SK-N-SH (cell line): Measurements from ENCODE around the gene THADA. TPM values are rescaled to one million over a fixed set of nuclear protein-coding genes. Genes with fewer than 3 reads are reported as not detected.

ENCODE experiments used
- CTCF ChIA-PET: fragments of 300-600, 350-600 bp; formaldehyde crosslinking; extraction: SDS; loops from one replicate; lab custom pipeline; 2021; lab: Yijun Ruan, JAX
- POLR2A ChIA-PET: fragments of 350-600 bp; sonication (Branson Sonifier 250); formaldehyde crosslinking; extraction: SDS; loops from one replicate; lab custom pipeline; 2020; ENCODE audit warnings: antibody characterized with exemption, inconsistent platforms; lab: Yijun Ruan, JAX
- DNase-seq: peaks from one replicate; pipeline ENCODE4 v3.0.0; 2012
- H2AFZ ChIP-seq: fragments of 200-600 bp; sonication (generic); 2 replicates; pipeline ENCODE4 v1.8.1; 2016; ENCODE audit warnings: antibody characterized with exemption, mild to moderate bottlenecking, low read depth
- H3F3A ChIP-seq: fragments of 200-600 bp; sonication (generic); replicated peaks from 2 replicates; pipeline ENCODE3; 2016; ENCODE audit warnings: antibody characterized with exemption, mild to moderate bottlenecking; ENCODE audit not compliant: insufficient read depth
- H3K27ac ChIP-seq, 2 experiments: fragments of 200-500 bp in 1 of 2; fragments of 200-600 bp in 1 of 2; sonication (Bioruptor generic) in 1 of 2; sonication (generic), shearing (Covaris generic) in 1 of 2; 2 replicates each; pipeline versions ENCODE4 v1.5.1 to v1.6.1; 2014 to 2016; ENCODE audit warnings: low read depth in 2 of 2, inconsistent platforms in 1 of 2, low read length in 1 of 2, mild to moderate bottlenecking in 1 of 2, mixed read lengths in 1 of 2
- H3K27me3 ChIP-seq: fragments of 200-600 bp; sonication (generic), shearing (Covaris generic); 2 replicates; pipeline ENCODE4 v1.6.1; 2016; ENCODE audit warnings: mixed run types; ENCODE audit not compliant: insufficient read depth
- H3K36me3 ChIP-seq, 2 experiments: fragments of 200-500 bp in 1 of 2; fragments of 200-600 bp in 1 of 2; sonication (Bioruptor generic) in 1 of 2; sonication (generic) in 1 of 2; replicated peaks in 1 of 2; 2 replicates each; pipeline versions ENCODE3 to v1.5.1; 2014 to 2016; ENCODE audit warnings: low read length in 1 of 2, mild to moderate bottlenecking in 1 of 2; ENCODE audit not compliant: insufficient read depth in 2 of 2, control insufficient read depth in 1 of 2
- H3K4me1 ChIP-seq, 2 experiments: fragments of 200-500 bp in 1 of 2; fragments of 200-600 bp in 1 of 2; sonication (Bioruptor generic) in 1 of 2; sonication (generic), shearing (Covaris generic) in 1 of 2; 2 replicates each; pipeline versions ENCODE4 v1.5.1 to v1.6.1; 2014 to 2016; ENCODE audit warnings: low read depth in 1 of 2, low read length in 1 of 2, mixed run types in 1 of 2; ENCODE audit not compliant: insufficient read depth in 2 of 2, control insufficient read depth in 1 of 2
- H3K4me2 ChIP-seq: fragments of 200-600 bp; sonication (generic), shearing (Covaris generic); 2 replicates; pipeline ENCODE4 v1.6.1; 2017; ENCODE audit warnings: mixed run types
- H3K4me3 ChIP-seq, 2 experiments: fragments of 200-500 bp in 1 of 2; fragments of 200-600 bp in 1 of 2; sonication (Bioruptor generic) in 1 of 2; sonication (generic), shearing (Covaris generic) in 1 of 2; 2 replicates each; pipeline versions ENCODE4 v1.5.1 to v1.8.1; 2014 to 2016; ENCODE audit warnings: low read depth in 2 of 2, inconsistent platforms in 1 of 2, low read length in 1 of 2, mild to moderate bottlenecking in 1 of 2, mixed read lengths in 1 of 2, moderate library complexity in 1 of 2
- H3K79me2 ChIP-seq: fragments of 200-600 bp; sonication (generic); 2 replicates; pipeline ENCODE4 v1.8.1; 2017; ENCODE audit warnings: mild to moderate bottlenecking; ENCODE audit not compliant: insufficient read depth
- H3K9ac ChIP-seq: fragments of 200-600 bp; sonication (generic); 2 replicates; pipeline ENCODE4 v1.6.1; 2017; ENCODE audit warnings: mixed run types
- H3K9me2 ChIP-seq: fragments of 200-600 bp; sonication (generic); 2 replicates; pipeline ENCODE4 v1.6.1; 2017; ENCODE audit warnings: mixed run types
- H3K9me3 ChIP-seq: fragments of 200-600 bp; sonication (generic); 2 replicates; pipeline ENCODE4 v1.6.1; 2017; ENCODE audit warnings: mixed run types, mild to moderate bottlenecking, moderate library complexity
- H4K20me1 ChIP-seq: fragments of 200-600 bp; sonication (generic); 2 replicates; pipeline ENCODE4 v1.6.1; 2017; ENCODE audit warnings: mild to moderate bottlenecking, mixed run types; ENCODE audit not compliant: insufficient read depth
- ELF1 ChIP-seq: IDR thresholded peaks from 2 replicates; pipeline ENCODE4 v1.4.0; 2012
- FOSL2 ChIP-seq: IDR thresholded peaks from 2 replicates; pipeline ENCODE4 v1.4.0; 2012; ENCODE audit warnings: low read depth, mild to moderate bottlenecking, moderate library complexity, borderline replicate concordance
- IRF3 ChIP-seq: fragments of 150-350 bp; IDR thresholded peaks from 2 replicates; pipeline ENCODE4 v1.6.1; 2016; ENCODE audit warnings: mild to moderate bottlenecking, low read depth, low read length
- MXI1 ChIP-seq: IDR thresholded peaks from 2 replicates; pipeline ENCODE4 v1.6.1; 2012; ENCODE audit warnings: mild to moderate bottlenecking, low read depth, low read length, improper control_type of control experiment
- SIN3A ChIP-seq: IDR thresholded peaks from 2 replicates; pipeline ENCODE4 v1.6.1; 2012; ENCODE audit warnings: low read depth, mild to moderate bottlenecking, low read length, moderate library complexity, borderline replicate concordance
- SMC3 ChIP-seq: IDR thresholded peaks from 2 replicates; pipeline ENCODE4 v1.6.1; 2012; ENCODE audit warnings: low read depth, low read length, improper control_type of control experiment
- TCF12 ChIP-seq: IDR thresholded peaks from 2 replicates; pipeline ENCODE4 v1.4.0; 2012
- TEAD4 ChIP-seq: IDR thresholded peaks from 2 replicates; pipeline ENCODE4 v1.4.0; 2012; ENCODE audit warnings: mild to moderate bottlenecking, borderline replicate concordance; ENCODE audit not compliant: insufficient read depth
- YY1 ChIP-seq: IDR thresholded peaks from 2 replicates; pipeline ENCODE4 v1.4.0; 2012; ENCODE audit warnings: low read depth, mild to moderate bottlenecking
- WGBS: methylation state at CpG from one replicate; pipeline ENCODE4 v1.1.6; 2017; ENCODE audit warnings: low lambda C conversion rate; 5-methylcytosine and 5-hydroxymethylcytosine counted together
- polyA plus RNA-seq, 3 experiments: library from polyadenylated mRNA; depleted of rRNA; stranded (reverse); fragments of >200 nt; gene quantifications; 2 replicates each; pipeline ENCODE4 v1.2.3, GENCODE V29; 2012
- TF ChIP-seq, protein P1 (sequence below): IDR thresholded peaks from 2 replicates; pipeline ENCODE4 v1.4.0; 2012; ENCODE audit warnings: low read depth, borderline replicate concordance
- TF ChIP-seq, protein P2 (sequence below): IDR thresholded peaks from 2 replicates; pipeline ENCODE4; 2012
- TF ChIP-seq, protein P3 (sequence below): fragments of 150-350 bp; IDR thresholded peaks from 2 replicates; pipeline ENCODE4 v1.6.1; 2017; ENCODE audit warnings: antibody characterized with exemption, low read length, low read depth, borderline replicate concordance

Gene THADA
- polyA plus RNA-seq, 1 of the 3 experiments (the other 2 are of a cell fraction), result 25.6 TPM

- TF ChIP-seq, protein P1, sequence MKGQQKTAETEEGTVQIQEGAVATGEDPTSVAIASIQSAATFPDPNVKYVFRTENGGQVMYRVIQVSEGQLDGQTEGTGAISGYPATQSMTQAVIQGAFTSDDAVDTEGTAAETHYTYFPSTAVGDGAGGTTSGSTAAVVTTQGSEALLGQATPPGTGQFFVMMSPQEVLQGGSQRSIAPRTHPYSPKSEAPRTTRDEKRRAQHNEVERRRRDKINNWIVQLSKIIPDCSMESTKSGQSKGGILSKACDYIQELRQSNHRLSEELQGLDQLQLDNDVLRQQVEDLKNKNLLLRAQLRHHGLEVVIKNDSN, result no peak
- TF ChIP-seq, protein P2, sequence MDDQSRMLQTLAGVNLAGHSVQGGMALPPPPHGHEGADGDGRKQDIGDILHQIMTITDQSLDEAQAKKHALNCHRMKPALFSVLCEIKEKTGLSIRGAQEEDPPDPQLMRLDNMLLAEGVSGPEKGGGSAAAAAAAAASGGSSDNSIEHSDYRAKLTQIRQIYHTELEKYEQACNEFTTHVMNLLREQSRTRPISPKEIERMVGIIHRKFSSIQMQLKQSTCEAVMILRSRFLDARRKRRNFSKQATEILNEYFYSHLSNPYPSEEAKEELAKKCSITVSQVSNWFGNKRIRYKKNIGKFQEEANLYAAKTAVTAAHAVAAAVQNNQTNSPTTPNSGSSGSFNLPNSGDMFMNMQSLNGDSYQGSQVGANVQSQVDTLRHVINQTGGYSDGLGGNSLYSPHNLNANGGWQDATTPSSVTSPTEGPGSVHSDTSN, result 0 out of 2 replicates have a peak, but pooled peaks have one; percentile 6
- Histone ChIP-seq H3K4me2 (no peak overlapping the region), H4K20me1 (no peaks in the 10 kb centered on the region), H3K79me2 (no peaks in the 10 kb centered on the region), H3K9ac (no peak overlapping the region), H2AFZ (no peak overlapping the region), H3K36me3 (no peaks in the 10 kb centered on the region), H3K9me2 (no peaks in the 10 kb centered on the region), H3K27ac (no peak overlapping the region; a peak in 1 of 4 replicates), H3K4me3 (no peak overlapping the region), H3K4me1 (peaks cover 0 to 30% of the 10 kb centered on the region in 2 experiments; a peak in 2 of 4 replicates), H3K27me3 (no peaks in the 10 kb centered on the region), H3F3A (no peaks in the 10 kb centered on the region), H3K9me3 (no peaks in the 10 kb centered on the region)
- POLR2A ChIA-PET, result no interaction called here
- CTCF ChIA-PET, result interaction anchor here (2.4 kb wide), 1 partner anchor 11 kb away, joined by 8 read pairs; no protein-coding TSS in a partner anchor
- 85% methylated on average over 1 of the region's 1 CpG for WGBS
- DNase-seq, result no peak
These were observed 333.6 kb downstream of the THADA start for GRCh38 chr2:43262239-43262638.

GRCh38 chr2:43259512-43259911, 336.3 kb downstream of the THADA start:
- H3F3A ChIP-seq, result no peaks in the 10 kb centered on the region
- H3K4me3 ChIP-seq, result no peak overlapping the region
- peaks cover 0 to 15% of the 10 kb centered on the region in 2 experiments; a peak in 1 of 4 replicates for H3K4me1 ChIP-seq
- H3K9me2 ChIP-seq, result no peaks in the 10 kb centered on the region
- H4K20me1 ChIP-seq, result no peaks in the 10 kb centered on the region
- no peak for DNase-seq
- TF ChIP-seq SMC3, result no peak
- no peak for TF ChIP-seq YY1
- no peak for TF ChIP-seq TCF12
- H3K4me2 ChIP-seq, result no peak overlapping the region
- H3K27ac ChIP-seq, result no peak overlapping the region
- 100% methylated on average over 1 of the region's 1 CpG for WGBS
- H3K27me3 ChIP-seq, result no peaks in the 10 kb centered on the region
- no peak overlapping the region for H3K9ac ChIP-seq
- H2AFZ ChIP-seq, result no peak overlapping the region
- H3K36me3 ChIP-seq, result peaks cover 0 to 3% of the 10 kb centered on the region in 2 experiments
- H3K9me3 ChIP-seq, result no peaks in the 10 kb centered on the region
- H3K79me2 ChIP-seq, result no peaks in the 10 kb centered on the region
- ChIA-PET CTCF (interaction anchor here (0.9 to 1.3 kb wide), 3 partner anchors 14 to 148 kb away, joined by 3 read pairs; no protein-coding TSS in a partner anchor), POLR2A (no interaction called here)

- Histone ChIP-seq H3K9ac (no peak overlapping the region), H3K36me3 (peaks cover 0 to 3% of the 10 kb centered on the region in 2 experiments), H3K9me3 (no peaks in the 10 kb centered on the region), H4K20me1 (no peaks in the 10 kb centered on the region), H3K27me3 (no peaks in the 10 kb centered on the region), H2AFZ (no peak overlapping the region), H3F3A (no peaks in the 10 kb centered on the region), H3K4me2 (no peak overlapping the region), H3K9me2 (no peaks in the 10 kb centered on the region), H3K27ac (no peak overlapping the region), H3K4me3 (no peak overlapping the region), H3K4me1 (peaks cover 0 to 23% of the 10 kb centered on the region in 2 experiments; a peak in 1 of 4 replicates), H3K79me2 (no peaks in the 10 kb centered on the region)
- WGBS, result 91% methylated on average over 2 of the region's 2 CpGs
- DNase-seq, result no peak
- TF ChIP-seq TEAD4 (no peak), ELF1 (no peak), FOSL2 (no peak), YY1 (no peak), SIN3A (no peak), IRF3 (no peak), MXI1 (no peak)
- TF ChIP-seq, protein P2, result no peak
- TF ChIP-seq, protein P3, sequence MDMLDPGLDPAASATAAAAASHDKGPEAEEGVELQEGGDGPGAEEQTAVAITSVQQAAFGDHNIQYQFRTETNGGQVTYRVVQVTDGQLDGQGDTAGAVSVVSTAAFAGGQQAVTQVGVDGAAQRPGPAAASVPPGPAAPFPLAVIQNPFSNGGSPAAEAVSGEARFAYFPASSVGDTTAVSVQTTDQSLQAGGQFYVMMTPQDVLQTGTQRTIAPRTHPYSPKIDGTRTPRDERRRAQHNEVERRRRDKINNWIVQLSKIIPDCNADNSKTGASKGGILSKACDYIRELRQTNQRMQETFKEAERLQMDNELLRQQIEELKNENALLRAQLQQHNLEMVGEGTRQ, result no peak
- CTCF ChIA-PET, result interaction anchor here (0.9 to 1.9 kb wide), 4 partner anchors 7 to 149 kb away, joined by 3 to 4 read pairs (median 3); no protein-coding TSS in a partner anchor
- POLR2A ChIA-PET, result no interaction called here
These were observed 337.2 kb downstream of the THADA start for GRCh38 chr2:43258547-43259156.
